Astrocyte of the hippocampus (primary cell): ENCODE data around the gene AP2B1.

Experiments used
- DNase-seq: peaks from one replicate; pipeline ENCODE4 v3.0.0; 2011; ENCODE audit warnings: low read depth, low spot score

Gene AP2B1

GRCh38 chr17:35630530-35631148 lies 43.5 kb downstream of the AP2B1 start:
- peak; percentile 65 for DNase-seq

- no peak for DNase-seq
Observed at GRCh38 chr17:35641032-35641431, 53.9 kb downstream of the AP2B1 start.

GRCh38 chr17:35645923-35646322 lies 58.8 kb downstream of the AP2B1 start:
- DNase-seq = peak; percentile 22

GRCh38 chr17:35651467-35651866 lies 64.3 kb downstream of the AP2B1 start:
- DNase-seq = no peak

- no peak for DNase-seq
Observed at GRCh38 chr17:35653619-35654361, 66.7 kb downstream of the AP2B1 start.

GRCh38 chr17:35655303-35655702 lies 68.2 kb downstream of the AP2B1 start:
- no peak for DNase-seq

- DNase-seq = no peak
Observed at GRCh38 chr17:35660902-35661301, 73.8 kb downstream of the AP2B1 start.

GRCh38 chr17:35664685-35665084 lies 77.6 kb downstream of the AP2B1 start:
- DNase-seq = no peak

GRCh38 chr17:35665662-35666061 lies 78.5 kb downstream of the AP2B1 start:
- DNase-seq = no peak

- DNase-seq = no peak
Observed at GRCh38 chr17:35666070-35666469, 78.9 kb downstream of the AP2B1 start.

GRCh38 chr17:35666967-35667532 lies 79.9 kb downstream of the AP2B1 start:
- DNase-seq = no peak

- no peak for DNase-seq
Observed at GRCh38 chr17:35668802-35669201, 81.7 kb downstream of the AP2B1 start.

GRCh38 chr17:35674552-35674951 lies 87.4 kb downstream of the AP2B1 start:
- DNase-seq = no peak

GRCh38 chr17:35676441-35676840 lies 89.3 kb downstream of the AP2B1 start:
- DNase-seq = no peak

- peak; percentile 38 for DNase-seq
Observed at GRCh38 chr17:35679007-35679682, 92.0 kb downstream of the AP2B1 start.

GRCh38 chr17:35683591-35683990 lies 96.5 kb downstream of the AP2B1 start:
- DNase-seq = no peak

- DNase-seq = peak; percentile 88
Observed at GRCh38 chr17:35684055-35684802, 97.1 kb downstream of the AP2B1 start.

- DNase-seq = no peak
Observed at GRCh38 chr17:35692512-35693210, 105.5 kb downstream of the AP2B1 start.

- no peak for DNase-seq
Observed at GRCh38 chr17:35693662-35694061, 106.5 kb downstream of the AP2B1 start.

- DNase-seq = no peak
Observed at GRCh38 chr17:35694906-35695305, 107.8 kb downstream of the AP2B1 start.

- DNase-seq = no peak
Observed at GRCh38 chr17:35695613-35696012, 108.5 kb downstream of the AP2B1 start.
